ENCODE data around the gene C1orf21.

GRCh38 chr1:184405094-184405800, 18.4 kb downstream of the C1orf21 start:
- TF ChIP-seq, protein P1, sequence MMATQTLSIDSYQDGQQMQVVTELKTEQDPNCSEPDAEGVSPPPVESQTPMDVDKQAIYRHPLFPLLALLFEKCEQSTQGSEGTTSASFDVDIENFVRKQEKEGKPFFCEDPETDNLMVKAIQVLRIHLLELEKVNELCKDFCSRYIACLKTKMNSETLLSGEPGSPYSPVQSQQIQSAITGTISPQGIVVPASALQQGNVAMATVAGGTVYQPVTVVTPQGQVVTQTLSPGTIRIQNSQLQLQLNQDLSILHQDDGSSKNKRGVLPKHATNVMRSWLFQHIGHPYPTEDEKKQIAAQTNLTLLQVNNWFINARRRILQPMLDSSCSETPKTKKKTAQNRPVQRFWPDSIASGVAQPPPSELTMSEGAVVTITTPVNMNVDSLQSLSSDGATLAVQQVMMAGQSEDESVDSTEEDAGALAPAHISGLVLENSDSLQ (IDR thresholded peaks at IDR 0.05), result no peak
- no peak for TF ChIP-seq BHLHE40 (IDR thresholded peaks at IDR 0.05; ENCODE audit: borderline replicate concordance)
- no peak for TF ChIP-seq NFRKB (IDR thresholded peaks at IDR 0.05)
- TF ChIP-seq FOXM1 (IDR thresholded peaks at IDR 0.05; ENCODE audit: borderline replicate concordance), result no peak
- TF ChIP-seq ELF4 (IDR thresholded peaks at IDR 0.05), result no peak

Measured in HEK293T (cell line).